Measurements from ENCODE around the gene MXRA7. TPM values are rescaled to one million over a fixed set of nuclear protein-coding genes. Genes with fewer than 3 reads are reported as not detected.

Gene MXRA7
- total and polyA plus RNA-seq, 2 experiments from 2014 or later: 101 to 164 TPM

DNA sequence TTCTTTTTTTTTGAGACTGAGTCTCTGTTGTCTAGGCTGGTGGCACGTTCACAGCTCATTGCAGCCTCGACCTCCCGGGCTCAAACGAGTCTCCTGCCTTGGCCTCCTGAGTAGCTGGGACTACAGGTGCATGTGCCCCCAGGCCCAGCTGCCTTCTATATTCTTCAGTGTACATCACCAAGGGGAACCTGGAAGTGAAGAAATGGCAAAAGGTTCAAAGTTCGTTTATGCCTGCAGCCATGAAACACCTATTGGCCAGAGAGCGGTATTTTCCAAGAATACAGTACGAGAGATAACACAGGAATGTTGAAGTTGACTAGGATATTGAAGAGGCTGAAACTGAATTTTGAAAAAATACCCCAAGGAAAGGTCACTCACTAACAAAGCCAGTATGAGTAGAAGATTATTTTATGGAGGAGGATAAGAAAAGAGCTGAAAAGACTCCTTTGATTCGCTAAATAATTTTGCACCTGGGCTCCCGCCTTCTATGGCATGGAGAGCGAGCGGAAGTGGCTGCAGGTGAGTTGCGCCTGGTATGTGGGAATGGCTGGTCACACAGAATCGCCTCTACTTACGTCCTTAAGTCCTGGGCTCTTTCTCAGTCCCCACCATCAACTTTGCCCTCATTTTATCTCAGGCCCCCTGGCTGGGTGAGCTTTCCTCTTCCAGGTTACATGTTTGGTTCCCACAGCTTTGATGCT lies 77.0 kb downstream of the MXRA7 start:
- no peaks in the 10 kb centered on the region for H3K27me3 ChIP-seq
- H3K36me3 ChIP-seq: no peaks in the 10 kb centered on the region
- no peak for DNase-seq (ENCODE audit: low read depth in 1 of 2, low spot score in 1 of 2)
- TF ChIP-seq, protein P1, sequence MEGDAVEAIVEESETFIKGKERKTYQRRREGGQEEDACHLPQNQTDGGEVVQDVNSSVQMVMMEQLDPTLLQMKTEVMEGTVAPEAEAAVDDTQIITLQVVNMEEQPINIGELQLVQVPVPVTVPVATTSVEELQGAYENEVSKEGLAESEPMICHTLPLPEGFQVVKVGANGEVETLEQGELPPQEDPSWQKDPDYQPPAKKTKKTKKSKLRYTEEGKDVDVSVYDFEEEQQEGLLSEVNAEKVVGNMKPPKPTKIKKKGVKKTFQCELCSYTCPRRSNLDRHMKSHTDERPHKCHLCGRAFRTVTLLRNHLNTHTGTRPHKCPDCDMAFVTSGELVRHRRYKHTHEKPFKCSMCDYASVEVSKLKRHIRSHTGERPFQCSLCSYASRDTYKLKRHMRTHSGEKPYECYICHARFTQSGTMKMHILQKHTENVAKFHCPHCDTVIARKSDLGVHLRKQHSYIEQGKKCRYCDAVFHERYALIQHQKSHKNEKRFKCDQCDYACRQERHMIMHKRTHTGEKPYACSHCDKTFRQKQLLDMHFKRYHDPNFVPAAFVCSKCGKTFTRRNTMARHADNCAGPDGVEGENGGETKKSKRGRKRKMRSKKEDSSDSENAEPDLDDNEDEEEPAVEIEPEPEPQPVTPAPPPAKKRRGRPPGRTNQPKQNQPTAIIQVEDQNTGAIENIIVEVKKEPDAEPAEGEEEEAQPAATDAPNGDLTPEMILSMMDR (IDR thresholded peaks at IDR 0.05; ENCODE audit: low read depth, low read length): no peak
- H3K4me3 ChIP-seq: no peak overlapping the region
- H3K27ac ChIP-seq: no peak overlapping the region
- H3K4me1 ChIP-seq (ENCODE audit: low read depth): no peaks in the 10 kb centered on the region
- H3K9me3 ChIP-seq (ENCODE audit: low read depth): no peaks in the 10 kb centered on the region

DNA sequence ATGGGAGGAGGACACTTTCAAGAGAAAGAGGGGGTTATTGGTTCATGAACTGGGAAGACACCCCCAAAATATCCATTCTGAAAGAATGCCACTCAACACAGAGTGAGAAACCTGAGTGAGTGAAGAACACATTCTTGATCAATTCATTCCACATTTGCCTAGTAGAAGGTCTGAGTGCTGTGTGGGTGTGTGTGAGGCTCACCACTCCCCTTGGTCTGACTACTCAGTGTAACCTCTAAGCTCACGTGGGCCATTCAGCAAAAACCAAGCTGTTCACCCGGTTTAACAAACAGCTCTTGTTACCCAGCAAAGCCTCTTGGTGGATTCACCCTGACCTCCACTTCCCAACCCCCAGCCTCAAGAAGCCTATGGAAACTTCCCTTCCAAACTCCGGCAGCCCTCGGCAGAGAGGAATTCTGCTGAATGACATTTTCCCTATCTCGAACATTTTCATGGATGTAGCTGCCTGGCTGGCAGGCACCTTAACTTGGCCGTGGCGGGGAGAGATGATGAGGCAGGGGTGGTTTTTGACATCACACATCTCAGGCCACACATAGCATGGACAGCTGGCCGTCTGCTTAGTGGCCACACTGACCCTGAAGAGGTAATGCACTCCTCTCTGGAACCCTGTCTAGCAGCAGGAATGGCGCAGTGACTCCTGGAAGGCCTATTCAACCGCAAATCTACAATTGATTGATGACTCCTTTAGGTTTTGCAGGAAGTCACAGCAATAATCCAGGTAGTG lies 78.8 kb downstream of the MXRA7 start:
- no peaks in the 10 kb centered on the region for H3K36me3 ChIP-seq
- no peaks in the 10 kb centered on the region for H3K4me1 ChIP-seq (ENCODE audit: low read depth)
- H3K4me3 ChIP-seq: no peak overlapping the region
- no peak for DNase-seq (ENCODE audit: low read depth in 1 of 2, low spot score in 1 of 2)
- no peak overlapping the region for H3K27ac ChIP-seq
- TF ChIP-seq, protein P1 (IDR thresholded peaks at IDR 0.05; ENCODE audit: low read depth, low read length): no peak
- no peaks in the 10 kb centered on the region for H3K9me3 ChIP-seq (ENCODE audit: low read depth)
- H3K27me3 ChIP-seq: no peaks in the 10 kb centered on the region

DNA sequence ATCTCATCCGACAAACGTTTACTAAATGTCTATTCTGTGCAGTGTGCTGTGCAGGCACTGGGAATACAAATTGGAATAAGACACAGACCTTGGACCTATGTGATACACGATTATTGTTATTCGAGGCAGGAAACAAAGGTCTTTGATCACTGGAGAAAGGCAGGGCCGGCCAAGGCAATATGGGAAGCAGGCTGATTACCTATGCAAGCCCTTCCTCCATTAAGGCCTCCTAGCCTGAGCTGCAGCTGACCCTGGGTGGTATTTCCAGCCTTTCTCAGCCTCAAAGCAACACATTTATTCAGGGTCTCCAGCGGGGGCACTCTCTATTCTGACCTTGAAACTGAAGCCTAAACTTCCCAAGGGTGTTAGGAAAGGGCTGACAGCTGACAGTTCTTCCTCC lies 80.6 kb downstream of the MXRA7 start:
- TF ChIP-seq, protein P1 (IDR thresholded peaks at IDR 0.05; ENCODE audit: low read depth, low read length): no peak
- Histone ChIP-seq H3K27me3 (peaks cover 11% of the 10 kb centered on the region), H3K4me3 (no peak overlapping the region), H3K36me3 (no peaks in the 10 kb centered on the region), H3K4me1 (ENCODE audit: low read depth) (no peaks in the 10 kb centered on the region), H3K27ac (no peak overlapping the region), H3K9me3 (ENCODE audit: low read depth) (no peaks in the 10 kb centered on the region)
- no peak for DNase-seq (ENCODE audit: low read depth in 1 of 2, low spot score in 1 of 2)

Other genes with a start within 250 kb of the MXRA7 start
- 0.28 and 0.33 TPM in 2 replicates for gene AANAT, start 243.4 kb downstream of the MXRA7 start, total RNA-seq
- gene AANAT, start 243.4 kb downstream of the MXRA7 start, polyA plus RNA-seq: 2.1 TPM in 1 of 2 replicates, not detected in the other
- gene RHBDF2, start 209.5 kb downstream of the MXRA7 start, total RNA-seq: 6.8 and 18.7 TPM in 2 replicates
- 8.7 and 9.5 TPM in 2 replicates for gene RHBDF2, start 209.5 kb downstream of the MXRA7 start, polyA plus RNA-seq
- 7.4 and 10.3 TPM in 2 replicates for gene CYGB, start 173.3 kb downstream of the MXRA7 start, total RNA-seq
- 3.5 and 11.9 TPM in 2 replicates for gene CYGB, start 173.3 kb downstream of the MXRA7 start, polyA plus RNA-seq
- gene PRCD, start 170.9 kb downstream of the MXRA7 start, total RNA-seq: 7.3 and 7.7 TPM in 2 replicates
- gene PRCD, start 170.9 kb downstream of the MXRA7 start, polyA plus RNA-seq: 13.3 and 14.4 TPM in 2 replicates
- gene ST6GALNAC2, start 125.1 kb downstream of the MXRA7 start, total RNA-seq: 0.11 and 1.0 TPM in 2 replicates
- 0.27 and 0.88 TPM in 2 replicates for gene ST6GALNAC2, start 125.1 kb downstream of the MXRA7 start, polyA plus RNA-seq
- 0.99 TPM in 1 of 2 replicates, not detected in the other for gene ST6GALNAC1, start 67.2 kb downstream of the MXRA7 start, total RNA-seq
- gene ST6GALNAC1, start 67.2 kb downstream of the MXRA7 start, polyA plus RNA-seq: not detected in 2 replicates
- gene JMJD6, start 15.6 kb upstream of the MXRA7 start, total RNA-seq: 23.5 and 25.1 TPM in 2 replicates
- gene JMJD6, start 15.6 kb upstream of the MXRA7 start, polyA plus RNA-seq: 25.3 and 33.6 TPM in 2 replicates
- 47.6 and 62.0 TPM in 2 replicates for gene METTL23, start 15.9 kb upstream of the MXRA7 start, total RNA-seq
- gene METTL23, start 15.9 kb upstream of the MXRA7 start, polyA plus RNA-seq: 77.9 and 83.0 TPM in 2 replicates
- gene SRSF2, start 26.4 kb upstream of the MXRA7 start, total RNA-seq: 398 and 520 TPM in 2 replicates
- gene SRSF2, start 26.4 kb upstream of the MXRA7 start, polyA plus RNA-seq: 217 and 265 TPM in 2 replicates
- 45.8 and 69.2 TPM in 2 replicates for gene MFSD11, start 27.2 kb upstream of the MXRA7 start, total RNA-seq
- 55.6 and 68.1 TPM in 2 replicates for gene MFSD11, start 27.2 kb upstream of the MXRA7 start, polyA plus RNA-seq
- 0.48 and 0.81 TPM in 2 replicates for gene MGAT5B, start 157.4 kb upstream of the MXRA7 start, total RNA-seq
- gene MGAT5B, start 157.4 kb upstream of the MXRA7 start, polyA plus RNA-seq: 0.86 and 0.94 TPM in 2 replicates